Measurements from ENCODE around the gene DYRK3. TPM values are rescaled to one million over a fixed set of nuclear protein-coding genes. Genes with fewer than 3 reads are reported as not detected.

Gene DYRK3
- total RNA-seq, 2 donors from 2014 or later, result 16.5 to 20.6 TPM

GRCh38 chr1:206658264-206658980, 23.1 kb downstream of the DYRK3 start:
- H3K36me3 ChIP-seq, result no peaks in the 10 kb centered on the region
- H3K27me3 ChIP-seq, result no peaks in the 10 kb centered on the region
- peaks cover 0 to 80% of the 10 kb centered on the region in 2 donors for H3K4me1 ChIP-seq
- peak overlapping the region; percentile 90 to 98 for H3K27ac ChIP-seq
- peak overlapping the region; percentile 11 to 21 for H3K4me3 ChIP-seq
- no peaks in the 10 kb centered on the region for H3K9me3 ChIP-seq
- DNase-seq (ENCODE audit: low spot score), result no peak
- TF ChIP-seq CTCF (IDR thresholded peaks at IDR 0.05), result peak; percentile 84 to 88

- no peaks in the 10 kb centered on the region for H3K36me3 ChIP-seq
- H3K9me3 ChIP-seq, result no peaks in the 10 kb centered on the region
- peak overlapping the region; percentile 11 to 21 for H3K4me3 ChIP-seq
- no peak for TF ChIP-seq CTCF (IDR thresholded peaks at IDR 0.05)
- peak overlapping the region; percentile 90 to 98 for H3K27ac ChIP-seq
- H3K4me1 ChIP-seq, result peaks cover 0 to 81% of the 10 kb centered on the region in 2 donors
- H3K27me3 ChIP-seq, result no peaks in the 10 kb centered on the region
- no peak for DNase-seq (ENCODE audit: low spot score)
Observed at GRCh38 chr1:206658981-206659273, 23.6 kb downstream of the DYRK3 start.

GRCh38 chr1:206660136-206660535, 24.8 kb downstream of the DYRK3 start:
- no peaks in the 10 kb centered on the region for H3K36me3 ChIP-seq
- no peak for TF ChIP-seq CTCF (IDR thresholded peaks at IDR 0.05)
- no peak for DNase-seq (ENCODE audit: low spot score)
- no peaks in the 10 kb centered on the region for H3K27me3 ChIP-seq
- peaks cover 0 to 79% of the 10 kb centered on the region in 2 donors for H3K4me1 ChIP-seq
- no peak overlapping the region for H3K4me3 ChIP-seq
- no peaks in the 10 kb centered on the region for H3K9me3 ChIP-seq
- H3K27ac ChIP-seq, result peak overlapping the region; percentile 90 to 98

DNA sequence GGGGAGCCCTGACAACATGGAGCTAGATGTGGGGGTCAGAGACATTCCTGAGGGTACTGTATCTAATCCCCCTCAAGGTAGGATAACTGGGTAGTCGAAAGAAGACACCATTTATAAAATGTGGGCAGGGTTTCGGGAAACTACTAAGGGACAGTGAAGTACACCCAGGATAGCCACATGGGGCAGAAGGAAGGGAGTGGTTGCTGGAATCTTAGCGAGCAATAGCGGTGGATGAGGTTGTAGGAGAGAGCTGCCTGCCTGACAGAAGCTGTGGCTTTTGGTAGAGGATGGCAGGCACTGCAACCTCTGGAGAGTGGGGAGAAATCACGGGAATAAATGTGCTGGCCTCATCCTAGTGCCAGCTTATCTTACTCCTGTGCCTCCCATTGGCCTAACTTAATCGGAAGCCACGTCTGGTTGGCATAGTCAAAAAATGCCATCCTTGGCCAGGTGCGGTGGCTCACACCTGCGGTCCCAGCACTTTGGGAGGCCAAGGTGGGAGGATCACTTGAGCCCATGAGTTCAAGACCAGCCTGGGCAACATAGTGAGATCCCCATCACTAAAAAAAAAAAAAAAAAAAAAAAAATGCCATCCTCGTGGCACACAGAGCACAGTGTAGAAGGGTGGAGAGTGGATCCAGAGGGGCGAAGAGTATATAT, 26.0 kb downstream of the DYRK3 start:
- Histone ChIP-seq H3K4me3 (no peak overlapping the region), H3K9me3 (no peaks in the 10 kb centered on the region), H3K4me1 (peaks cover 0 to 70% of the 10 kb centered on the region in 2 donors), H3K36me3 (no peaks in the 10 kb centered on the region), H3K27me3 (no peaks in the 10 kb centered on the region), H3K27ac (peak overlapping the region; percentile 90 to 98)
- no peak for TF ChIP-seq CTCF (IDR thresholded peaks at IDR 0.05)
- DNase-seq (ENCODE audit: low spot score), result no peak

GRCh38 chr1:206662396-206663092, 27.2 kb downstream of the DYRK3 start:
- no peaks in the 10 kb centered on the region for H3K36me3 ChIP-seq
- TF ChIP-seq CTCF (IDR thresholded peaks at IDR 0.05), result no peak
- no peaks in the 10 kb centered on the region for H3K27me3 ChIP-seq
- peaks cover 0 to 61% of the 10 kb centered on the region in 2 donors for H3K4me1 ChIP-seq
- H3K9me3 ChIP-seq, result no peaks in the 10 kb centered on the region
- H3K4me3 ChIP-seq, result no peak overlapping the region
- peak overlapping the region; percentile 90 to 98 for H3K27ac ChIP-seq
- DNase-seq (ENCODE audit: low spot score), result no peak

Measured in right atrium auricular region (tissue), 2 donors.